Mucosa of rectum (tissue), 2 donors: Measurements from ENCODE around the gene MESP2.

Experiments used
- H3K27ac ChIP-seq, 2 donors: one replicate each; pipeline ENCODE4 v1.7.0; 2013; ENCODE audit warnings: inconsistent platforms in 2 of 2, low read depth in 2 of 2, low read length in 2 of 2
- H3K27me3 ChIP-seq, 2 donors: one replicate each; pipeline ENCODE4 v1.7.0; 2013; ENCODE audit warnings: low read length in 2 of 2; ENCODE audit not compliant: control insufficient read depth in 2 of 2, insufficient read depth in 2 of 2
- H3K36me3 ChIP-seq, 2 donors: one replicate each; pipeline ENCODE4 v1.7.0; 2013; ENCODE audit warnings: low read length in 2 of 2; ENCODE audit not compliant: control insufficient read depth in 2 of 2, insufficient read depth in 2 of 2
- H3K4me1 ChIP-seq, 2 donors: one replicate each; pipeline ENCODE4 v1.7.0; 2013; ENCODE audit warnings: low read length in 2 of 2, mild to moderate bottlenecking in 1 of 2; ENCODE audit not compliant: control insufficient read depth in 2 of 2, insufficient read depth in 2 of 2
- H3K4me3 ChIP-seq, 2 donors: one replicate each; pipeline ENCODE4 v1.7.0; 2013; ENCODE audit warnings: low read length in 2 of 2
- H3K9ac ChIP-seq, 2 donors: one replicate each; pipeline ENCODE4 v1.7.0; 2013; ENCODE audit warnings: low read length in 2 of 2, low read depth in 1 of 2, mild to moderate bottlenecking in 1 of 2
- H3K9me3 ChIP-seq, 2 donors: one replicate each; pipeline ENCODE4 v1.7.0; 2013; ENCODE audit warnings: low read length in 2 of 2; ENCODE audit not compliant: control insufficient read depth in 2 of 2
- donor health status: healthy.
- donor health status: Normal muscosa, but diverticular disease.

MESP2 gene

DNA sequence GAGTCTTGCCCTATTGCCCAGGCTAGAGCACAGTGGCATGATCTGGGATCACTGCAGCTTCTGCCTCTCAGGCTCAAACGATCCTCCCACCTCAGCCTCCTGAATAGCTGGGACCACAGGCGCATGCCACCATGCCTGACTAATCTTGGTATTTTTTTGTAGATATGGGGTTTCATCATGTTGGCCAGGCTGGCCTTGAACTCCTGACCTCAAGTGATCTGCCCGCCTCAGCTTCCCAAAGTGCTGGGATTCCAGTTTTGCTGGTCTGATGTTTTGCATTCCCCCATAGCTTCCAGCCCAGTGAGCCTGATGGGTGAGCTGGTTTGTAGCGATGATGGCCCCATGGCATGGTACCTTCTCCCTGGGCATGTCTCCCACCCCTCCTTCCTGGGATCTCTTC, 20.4 kb upstream of the MESP2 start:
- no peak overlapping the region for H3K9ac ChIP-seq
- H3K36me3 ChIP-seq: no peaks in the 10 kb centered on the region
- peaks cover 7 to 10% of the 10 kb centered on the region in 2 donors for H3K4me1 ChIP-seq
- no peaks in the 10 kb centered on the region for H3K27me3 ChIP-seq
- no peaks in the 10 kb centered on the region for H3K9me3 ChIP-seq
- no peak overlapping the region for H3K4me3 ChIP-seq
- H3K27ac ChIP-seq: no peak overlapping the region

DNA sequence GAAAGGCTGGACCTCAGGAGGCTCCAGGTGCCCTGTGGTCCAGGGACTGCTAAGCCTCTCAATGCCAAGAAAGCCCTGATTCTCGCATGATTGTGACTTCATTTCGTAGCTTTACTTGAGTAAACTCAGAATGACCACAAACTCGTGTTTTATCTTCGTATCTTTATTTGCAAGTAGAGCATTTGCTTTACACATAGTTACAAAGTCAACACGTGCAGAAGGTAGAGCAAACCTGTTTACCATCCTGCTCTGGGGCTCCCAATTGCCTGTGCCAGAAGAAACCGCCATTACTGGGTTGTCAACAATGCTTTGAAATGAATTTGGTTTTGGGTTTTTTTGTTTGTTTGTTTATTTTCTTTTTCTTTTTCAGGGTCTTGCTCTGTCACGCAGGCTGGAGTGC, 19.2 kb upstream of the MESP2 start:
- no peak overlapping the region for H3K4me3 ChIP-seq
- H3K27ac ChIP-seq: no peak overlapping the region
- no peaks in the 10 kb centered on the region for H3K36me3 ChIP-seq
- no peaks in the 10 kb centered on the region for H3K9me3 ChIP-seq
- H3K27me3 ChIP-seq: no peaks in the 10 kb centered on the region
- no peak overlapping the region for H3K9ac ChIP-seq
- H3K4me1 ChIP-seq: peaks cover 15 to 16% of the 10 kb centered on the region in 2 donors

DNA sequence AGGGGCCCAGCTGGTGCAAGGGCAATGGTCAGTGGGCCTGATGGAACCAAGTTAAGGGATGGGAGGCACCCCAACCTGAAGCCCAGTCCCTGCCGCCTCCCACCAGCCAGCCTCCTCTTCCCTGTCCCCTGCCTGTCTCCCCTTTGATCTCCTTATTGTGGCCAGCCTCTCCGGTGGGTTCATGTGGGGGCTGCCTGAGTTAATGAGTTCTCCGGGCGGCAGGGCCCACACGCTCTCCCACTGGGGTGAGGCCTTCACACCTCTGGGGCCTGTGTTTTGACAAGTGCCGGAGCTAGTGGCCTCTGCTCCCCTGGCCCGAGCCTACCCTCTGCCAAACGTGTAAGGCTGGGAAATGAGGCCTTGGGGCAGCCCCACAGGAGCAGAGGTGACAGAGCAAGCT, 17.8 kb upstream of the MESP2 start:
- Histone ChIP-seq H3K9ac (no peak overlapping the region), H3K9me3 (no peaks in the 10 kb centered on the region), H3K27ac (no peak overlapping the region), H3K4me3 (no peak overlapping the region), H3K36me3 (no peaks in the 10 kb centered on the region), H3K4me1 (peaks cover 21 to 22% of the 10 kb centered on the region in 2 donors), H3K27me3 (no peaks in the 10 kb centered on the region)

DNA sequence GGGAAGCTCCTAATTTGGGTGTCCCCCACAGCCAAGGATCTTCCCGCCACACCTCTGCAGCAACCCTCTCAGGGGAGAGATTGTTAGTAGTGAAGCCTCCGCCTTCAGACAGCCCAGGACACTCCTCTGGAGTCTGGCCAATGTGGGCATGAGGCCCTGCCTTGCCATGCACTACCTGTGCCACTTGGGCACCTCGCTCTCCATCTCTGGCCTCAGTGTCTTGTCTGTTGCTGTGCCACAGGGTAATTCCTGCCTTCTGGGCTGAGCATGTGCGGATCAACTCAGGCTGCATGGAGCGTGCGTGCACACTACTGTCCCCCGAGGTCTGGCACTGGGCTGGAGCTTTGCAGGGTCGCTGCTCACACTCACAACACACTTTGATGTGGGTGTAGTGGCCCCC, 17.2 kb upstream of the MESP2 start:
- Histone ChIP-seq H3K9ac (no peak overlapping the region), H3K4me1 (peaks cover 22 to 24% of the 10 kb centered on the region in 2 donors), H3K27ac (no peak overlapping the region), H3K4me3 (no peak overlapping the region), H3K27me3 (no peaks in the 10 kb centered on the region), H3K36me3 (no peaks in the 10 kb centered on the region), H3K9me3 (no peaks in the 10 kb centered on the region)

DNA sequence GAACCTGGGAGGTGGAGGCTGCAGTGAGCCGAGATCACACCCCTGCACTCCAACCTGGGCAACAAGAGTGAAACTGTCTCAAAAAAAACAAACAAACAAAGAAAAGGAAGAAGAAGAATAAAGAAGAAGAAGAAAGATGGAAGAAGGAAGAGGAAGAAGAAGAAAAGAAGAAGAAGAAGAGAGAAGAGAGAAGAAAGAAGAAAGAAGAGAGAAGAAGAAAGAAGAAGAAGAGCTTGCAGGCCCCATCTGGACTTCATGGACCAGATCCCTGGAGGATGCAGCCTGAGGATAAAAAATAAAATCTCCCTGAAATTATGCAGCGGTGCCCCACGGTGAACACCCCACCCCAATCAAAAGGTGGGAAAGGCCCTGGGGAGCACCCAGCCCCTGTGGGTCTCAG, 16.3 kb upstream of the MESP2 start:
- H3K27ac ChIP-seq: no peak overlapping the region
- peaks cover 22 to 24% of the 10 kb centered on the region in 2 donors for H3K4me1 ChIP-seq
- no peak overlapping the region for H3K9ac ChIP-seq
- no peaks in the 10 kb centered on the region for H3K9me3 ChIP-seq
- no peaks in the 10 kb centered on the region for H3K27me3 ChIP-seq
- no peaks in the 10 kb centered on the region for H3K36me3 ChIP-seq
- H3K4me3 ChIP-seq: no peak overlapping the region

DNA sequence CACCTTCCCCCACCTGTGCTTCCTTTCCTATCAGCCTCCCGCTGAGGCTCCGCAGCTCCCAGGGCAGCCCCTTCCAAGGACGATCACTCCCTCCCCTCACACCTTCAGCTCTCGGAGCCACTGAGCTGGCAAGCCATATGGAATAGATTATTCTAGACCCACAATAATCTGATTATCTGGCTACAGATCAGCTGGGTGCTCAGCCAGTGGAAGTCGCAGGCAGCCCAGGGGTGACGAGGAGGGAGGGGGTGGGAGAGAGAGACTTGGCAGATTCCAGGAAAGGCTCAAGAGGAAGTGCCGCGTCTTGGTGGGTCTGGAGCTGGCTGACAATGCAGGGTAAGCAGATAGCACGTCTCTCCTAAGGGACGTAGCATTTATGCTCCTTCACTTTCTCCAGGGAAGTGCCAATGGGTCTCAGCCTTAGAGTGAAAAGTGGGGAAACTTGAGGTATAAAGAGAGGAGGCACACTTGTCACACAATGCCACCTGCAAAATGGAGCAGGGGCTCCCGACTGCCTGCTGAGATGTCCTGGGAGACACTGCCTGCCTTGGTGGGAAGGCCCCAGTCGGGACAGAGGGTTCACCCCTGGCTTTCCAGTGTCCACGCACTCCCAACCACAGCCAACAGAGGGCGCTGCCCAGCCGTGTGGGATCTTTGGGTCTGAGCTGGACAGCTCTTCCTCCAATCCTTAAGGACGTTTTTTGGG, 15.7 kb upstream of the MESP2 start:
- no peaks in the 10 kb centered on the region for H3K27me3 ChIP-seq
- no peaks in the 10 kb centered on the region for H3K36me3 ChIP-seq
- H3K4me3 ChIP-seq: no peak overlapping the region
- no peaks in the 10 kb centered on the region for H3K9me3 ChIP-seq
- H3K27ac ChIP-seq: peak overlapping the region; percentile 58 to 83
- H3K4me1 ChIP-seq: peaks cover 22 to 24% of the 10 kb centered on the region in 2 donors
- peak overlapping the region in 1 of 2 donors; percentile 36 for H3K9ac ChIP-seq

DNA sequence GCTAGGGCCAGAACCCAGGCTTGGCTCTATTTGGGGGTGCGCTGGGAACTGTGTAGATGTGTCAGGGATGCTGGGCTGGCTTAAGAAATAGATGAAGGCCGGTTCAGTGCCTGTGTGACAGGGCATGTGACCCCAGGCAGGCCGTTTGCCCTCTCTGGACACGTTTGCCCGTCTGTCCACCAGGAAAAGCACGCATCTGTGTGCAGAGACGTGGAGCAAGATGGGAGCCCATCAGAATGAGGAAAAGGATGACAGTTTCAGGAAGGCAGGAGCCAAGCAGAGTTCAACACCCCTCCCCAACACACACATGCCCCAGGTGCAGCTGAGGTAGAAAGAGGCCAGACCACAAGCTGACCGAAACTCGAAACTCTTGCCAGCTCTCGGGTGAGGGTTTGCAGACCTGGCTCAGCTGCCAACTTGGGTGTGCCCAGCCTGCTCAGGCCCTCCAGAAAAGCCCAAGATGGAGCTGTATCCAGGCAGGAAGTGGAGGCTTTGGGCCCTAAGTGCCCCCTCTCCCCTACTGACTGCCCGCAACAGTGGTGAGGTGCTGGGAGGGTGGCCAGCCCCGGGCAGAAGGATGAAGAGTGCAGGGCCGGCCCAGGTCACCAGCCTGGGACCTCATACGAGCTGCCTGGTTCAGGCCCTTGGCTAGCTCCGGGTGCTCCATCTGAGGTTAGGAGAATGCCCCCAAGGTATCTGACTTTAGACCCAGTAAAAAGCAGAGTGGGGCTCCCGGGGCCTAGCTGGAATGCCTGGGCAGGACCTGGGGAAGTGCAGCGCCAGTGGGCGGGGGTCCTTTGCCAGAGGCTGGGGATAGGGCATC, 14.9 kb upstream of the MESP2 start:
- Histone ChIP-seq H3K4me3 (no peak overlapping the region), H3K9ac (peak overlapping the region; percentile 14 to 25), H3K36me3 (no peaks in the 10 kb centered on the region), H3K9me3 (no peaks in the 10 kb centered on the region), H3K4me1 (peaks cover 22 to 24% of the 10 kb centered on the region in 2 donors), H3K27ac (peak overlapping the region; percentile 58 to 83), H3K27me3 (no peaks in the 10 kb centered on the region)

DNA sequence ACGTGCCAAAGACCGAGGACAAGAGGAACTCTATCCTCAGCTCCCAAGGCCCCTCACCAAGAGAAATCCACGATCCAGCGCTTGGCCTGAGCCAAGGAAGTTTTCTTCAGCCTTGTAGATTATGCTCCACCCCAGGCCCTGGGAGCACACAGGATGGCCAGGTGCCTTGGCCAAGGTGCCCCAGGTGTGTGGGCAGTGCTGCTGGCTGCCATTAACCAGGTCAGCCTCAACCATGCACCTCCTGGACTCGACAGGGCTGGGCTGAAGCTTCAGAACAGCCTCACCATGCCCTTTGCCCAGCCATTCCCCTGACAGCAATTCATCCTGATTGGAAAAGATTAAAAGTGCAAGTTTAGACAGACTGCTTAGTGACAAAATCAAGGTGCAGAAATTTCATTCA, 14.2 kb upstream of the MESP2 start:
- peaks cover 22 to 24% of the 10 kb centered on the region in 2 donors for H3K4me1 ChIP-seq
- H3K9ac ChIP-seq: peak overlapping the region in 1 of 2 donors; percentile 14
- no peak overlapping the region for H3K4me3 ChIP-seq
- H3K9me3 ChIP-seq: no peaks in the 10 kb centered on the region
- peak overlapping the region; percentile 58 to 83 for H3K27ac ChIP-seq
- H3K27me3 ChIP-seq: no peaks in the 10 kb centered on the region
- H3K36me3 ChIP-seq: no peaks in the 10 kb centered on the region

DNA sequence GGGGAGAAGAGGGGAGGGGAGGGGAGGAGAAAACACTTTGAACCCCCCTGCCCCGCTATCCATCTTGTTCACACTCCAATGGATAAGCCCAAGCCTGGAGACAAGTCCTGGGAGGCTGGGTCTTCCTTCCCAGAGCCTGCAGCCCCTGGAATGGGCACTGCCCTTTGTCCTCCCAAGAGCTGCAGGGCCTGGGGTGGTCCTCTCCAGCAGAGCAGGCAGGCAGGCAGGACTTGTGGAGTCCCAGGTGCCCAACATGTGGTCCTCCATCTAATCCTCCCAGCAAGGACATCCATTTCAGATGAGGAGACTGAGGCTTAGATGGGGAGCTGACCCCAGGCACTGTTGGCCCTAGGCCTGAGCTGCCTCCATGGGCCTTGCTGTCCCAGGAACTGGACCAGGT, 10.4 kb upstream of the MESP2 start:
- no peak overlapping the region for H3K4me3 ChIP-seq
- no peak overlapping the region for H3K27ac ChIP-seq
- H3K36me3 ChIP-seq: no peaks in the 10 kb centered on the region
- H3K27me3 ChIP-seq: no peaks in the 10 kb centered on the region
- H3K9ac ChIP-seq: no peak overlapping the region
- H3K4me1 ChIP-seq: peaks cover 26 to 32% of the 10 kb centered on the region in 2 donors
- H3K9me3 ChIP-seq: no peaks in the 10 kb centered on the region
